H1 (cell line): ENCODE results near the gene APP. TPM values are rescaled to one million over a fixed set of nuclear protein-coding genes. Genes with fewer than 3 reads are reported as not detected.

Experiments used
- CTCF ChIA-PET: fragments of 300-600 bp; sonication (Branson Sonifier 250); formaldehyde crosslinking; loops from one replicate; lab custom pipeline; 2021; ENCODE audit not compliant: partially characterized antibody; lab: Charles Lee
- POLR2A ChIA-PET: fragments of 300-600 bp; sonication (Branson Sonifier 250); formaldehyde crosslinking; loops from one replicate; lab custom pipeline; 2021; ENCODE audit warnings: inconsistent platforms; ENCODE audit not compliant: partially characterized antibody; lab: Charles Lee
- DNase-seq, 2 experiments: peaks; one replicate each; pipeline versions ENCODE4 v3.0.0 to v3.0.0-alpha.2; 2010 to 2022; ENCODE audit warnings: low spot score in 2 of 2, low read depth in 1 of 2, mixed read lengths in 1 of 2
- FAIRE-seq: peaks from 2 replicates; lab custom pipeline; 2011; peaks lifted over from hg19 to GRCh38; lab: Jason Lieb, UNC
- H2AFZ ChIP-seq: 2 replicates; pipeline ENCODE4 v1.8.1; 2012; ENCODE audit warnings: low read length, inconsistent platforms
- H2AK5ac ChIP-seq: 2 replicates; pipeline ENCODE4 v1.6.1; 2013; ENCODE audit warnings: low read depth, low read length
- H2BK120ac ChIP-seq: replicated peaks from 2 replicates; pipeline ENCODE3; 2013; ENCODE audit warnings: low read depth, low read length, inconsistent platforms
- H2BK12ac ChIP-seq: 2 replicates; pipeline ENCODE4 v1.6.1; 2013; ENCODE audit warnings: low read depth, low read length
- H2BK15ac ChIP-seq: 2 replicates; pipeline ENCODE4 v1.6.1; 2013; ENCODE audit warnings: low read length
- H2BK20ac ChIP-seq: 2 replicates; pipeline ENCODE4 v1.6.1; 2013; ENCODE audit warnings: low read length
- H2BK5ac ChIP-seq: 2 replicates; pipeline ENCODE4 v1.6.1; 2013; ENCODE audit warnings: low read depth, low read length
- H3K14ac ChIP-seq: 2 replicates; pipeline ENCODE4 v1.6.1; 2013; ENCODE audit warnings: inconsistent platforms; ENCODE audit not compliant: insufficient read length
- H3K18ac ChIP-seq: 2 replicates; pipeline ENCODE4 v1.6.1; 2013; ENCODE audit warnings: low read length; ENCODE audit errors: extremely low read depth
- H3K23ac ChIP-seq: 2 replicates; pipeline ENCODE4 v1.6.1; 2013; ENCODE audit warnings: inconsistent platforms; ENCODE audit not compliant: insufficient read length
- H3K23me2 ChIP-seq: 2 replicates; pipeline ENCODE4 v1.6.1; 2013; ENCODE audit warnings: low read depth, low read length
- H3K27ac ChIP-seq: 2 replicates; pipeline ENCODE4 v1.6.1; 2011; ENCODE audit warnings: low read depth, low read length, inconsistent platforms
- H3K27me3 ChIP-seq, 4 experiments: replicated peaks in 1 of 4; 1 replicate in 1 of 4; 2 replicates in 3 of 4; pipeline versions ENCODE4 v1.6.1 to v1.8.1; 2011 to 2013; ENCODE audit warnings: low read length in 3 of 4, mild to moderate bottlenecking in 3 of 4, inconsistent platforms in 2 of 4, mixed read lengths in 2 of 4, moderate library complexity in 1 of 4; ENCODE audit not compliant: control insufficient read depth in 3 of 4, insufficient read depth in 3 of 4; ENCODE audit errors: extremely low read depth in 1 of 4
- H3K36me3 ChIP-seq, 4 experiments: 2 replicates each; pipeline versions ENCODE4 v1.6.1 to v1.8.1; 2011 to 2013; ENCODE audit warnings: mild to moderate bottlenecking in 4 of 4, low read length in 3 of 4, moderate library complexity in 2 of 4, control low read depth in 1 of 4, inconsistent platforms in 1 of 4; ENCODE audit not compliant: insufficient read depth in 4 of 4, control insufficient read depth in 2 of 4
- H3K4ac ChIP-seq: replicated peaks from 2 replicates; pipeline ENCODE3; 2013; ENCODE audit warnings: low read length, low read depth, mixed read lengths, inconsistent platforms; ENCODE audit not compliant: insufficient read length
- H3K4me1 ChIP-seq, 4 experiments: replicated peaks in 1 of 4; 1 replicate in 1 of 4; 2 replicates in 3 of 4; pipeline versions ENCODE4 v1.6.1 to v1.8.1; 2011 to 2013; ENCODE audit warnings: low read length in 3 of 4, inconsistent platforms in 2 of 4, mixed read lengths in 1 of 4; ENCODE audit not compliant: insufficient read depth in 4 of 4, control insufficient read depth in 3 of 4
- H3K4me2 ChIP-seq, 2 experiments: 2 replicates each; pipeline versions ENCODE4 v1.6.1 to v1.8.1; 2011 to 2013; ENCODE audit warnings: low read depth in 2 of 2, low read length in 2 of 2, control low read depth in 1 of 2, inconsistent platforms in 1 of 2, mild to moderate bottlenecking in 1 of 2; ENCODE audit not compliant: insufficient read depth in 1 of 2
- H3K4me3 ChIP-seq, 4 experiments: fragments of 200-600, 300-600 bp in 1 of 4; sonication (generic), shearing (Covaris generic), sonication (Bioruptor Twin) in 1 of 4; 2 replicates each; pipeline versions ENCODE4 v1.5.1 to v1.8.1; 2011 to 2016; ENCODE audit warnings: low read length in 4 of 4, low read depth in 3 of 4, control low read depth in 2 of 4, inconsistent platforms in 2 of 4, mild to moderate bottlenecking in 2 of 4, mixed read lengths in 1 of 4, moderate library complexity in 1 of 4; ENCODE audit not compliant: insufficient read depth in 2 of 4; ENCODE audit errors: extremely low read depth in 1 of 4
- H3K56ac ChIP-seq: replicated peaks from 2 replicates; pipeline ENCODE3; 2013; ENCODE audit warnings: low read depth, mild to moderate bottlenecking, mixed read lengths, low read length, inconsistent platforms; ENCODE audit not compliant: insufficient read length
- H3K79me1 ChIP-seq: 2 replicates; pipeline ENCODE4 v1.6.1; 2013; ENCODE audit warnings: low read depth, low read length, control low read depth
- H3K79me2 ChIP-seq, 2 experiments: 2 replicates each; pipeline versions ENCODE4 v1.6.1 to v1.8.1; 2012 to 2013; ENCODE audit warnings: low read length in 2 of 2, mild to moderate bottlenecking in 2 of 2, inconsistent platforms in 1 of 2; ENCODE audit not compliant: insufficient read depth in 2 of 2, control insufficient read depth in 1 of 2
- H3K9ac ChIP-seq, 4 experiments: replicated peaks in 1 of 4; 1 replicate in 1 of 4; 2 replicates in 3 of 4; pipeline versions ENCODE4 v1.6.1 to v1.8.1; 2011 to 2013; ENCODE audit warnings: low read depth in 3 of 4, low read length in 3 of 4, control low read depth in 2 of 4, mild to moderate bottlenecking in 2 of 4, moderate library complexity in 2 of 4, inconsistent platforms in 1 of 4; ENCODE audit errors: extremely low read depth in 1 of 4
- H3K9me3 ChIP-seq, 2 experiments: 2 replicates each; pipeline versions ENCODE4 v1.6.1 to v1.8.1; 2012 to 2013; ENCODE audit warnings: mild to moderate bottlenecking in 2 of 2, moderate library complexity in 2 of 2, control low read depth in 1 of 2, inconsistent platforms in 1 of 2, low read depth in 1 of 2, low read length in 1 of 2, mixed read lengths in 1 of 2; ENCODE audit not compliant: insufficient read depth in 2 of 2
- H4K20me1 ChIP-seq, 2 experiments: replicated peaks in 1 of 2; 2 replicates each; pipeline versions ENCODE3 to v1.8.1; 2011 to 2013; ENCODE audit warnings: inconsistent platforms in 2 of 2, low read length in 2 of 2, mild to moderate bottlenecking in 1 of 2; ENCODE audit not compliant: insufficient read depth in 2 of 2, control insufficient read depth in 1 of 2
- H4K5ac ChIP-seq: 2 replicates; pipeline ENCODE4 v1.6.1; 2013; ENCODE audit warnings: low read length, low read depth, mixed read lengths, inconsistent platforms; ENCODE audit not compliant: insufficient read length
- H4K8ac ChIP-seq: 2 replicates; pipeline ENCODE4 v1.8.0; 2013; ENCODE audit warnings: mild to moderate bottlenecking, moderate library complexity, low read length, inconsistent platforms; ENCODE audit not compliant: insufficient read depth; ENCODE audit errors: extremely low read depth
- H4K91ac ChIP-seq: replicated peaks from 2 replicates; pipeline ENCODE3; 2013; ENCODE audit warnings: low read length, mixed read lengths, inconsistent platforms; ENCODE audit not compliant: insufficient read length
- CHD1 ChIP-seq: IDR thresholded peaks from 2 replicates; pipeline ENCODE4 v1.6.1; 2012; ENCODE audit warnings: low read depth, low read length, improper control_type of control experiment
- EGR1 ChIP-seq: IDR thresholded peaks from 2 replicates; pipeline ENCODE4 v1.6.1; 2011; ENCODE audit warnings: low read depth, low read length, borderline replicate concordance
- JUN ChIP-seq: IDR thresholded peaks from 2 replicates; pipeline ENCODE4 v1.6.1; 2011; ENCODE audit warnings: low read depth, mild to moderate bottlenecking, improper control_type of control experiment, low read length
- POLR2AphosphoS5 ChIP-seq: IDR thresholded peaks from 2 replicates; pipeline ENCODE4 v1.6.1; 2011; ENCODE audit warnings: low read depth, low read length
- POU5F1 ChIP-seq: IDR thresholded peaks from 2 replicates; pipeline ENCODE4 v1.6.1; 2011; ENCODE audit warnings: low read depth, mild to moderate bottlenecking, low read length, moderate library complexity
- SIRT6 ChIP-seq: IDR thresholded peaks from one replicate; pipeline ENCODE4 v1.7.1; 2012; ENCODE audit warnings: low read length, inconsistent platforms
- USF2 ChIP-seq: IDR thresholded peaks from 2 replicates; pipeline ENCODE4 v1.6.1; 2011; ENCODE audit warnings: low read length, improper control_type of control experiment
- WGBS, 2 experiments: shearing (Covaris generic) in 1 of 2; methylation state at CpG; one replicate each; pipeline versions ENCODE4 v1.1.6 to v1.1.7; 2013 to 2015; ENCODE audit warnings: low lambda C conversion rate in 2 of 2, mixed read lengths in 2 of 2, inconsistent platforms in 1 of 2, low coverage in 1 of 2, missing lambda C conversion rate in 1 of 2; ENCODE audit not compliant: insufficient replicate concordance in 2 of 2, insufficient coverage in 1 of 2, insufficient read length in 1 of 2; ENCODE audit errors: extremely low coverage in 1 of 2, missing lambda C conversion rate in 1 of 2; 5-methylcytosine and 5-hydroxymethylcytosine counted together
- polyA plus RNA-seq, 7 experiments: library from polyadenylated mRNA; depleted of rRNA in 3 of 7; stranded (reverse) in 5 of 7; unstranded in 2 of 7; fragments of >200 nt in 5 of 7; fragments of 200-250 nt in 2 of 7; gene quantifications; 1 replicate in 5 of 7; 2 replicates in 1 of 7; 4 replicates in 1 of 7; pipeline versions ENCODE4 v1.2.1 to v1.2.3, GENCODE V29; 2011 to 2013; ENCODE audit warnings: missing spikeins in 2 of 7, mixed read lengths in 2 of 7
- total RNA-seq: library from RNA; stranded (reverse); fragmentation: NEBNext Ultra II Directional; extraction: Animal tissue kit (Norgen Biotek cat#: 25700); gene quantifications from 2 replicates; pipeline ENCODE4 v1.2.1, GENCODE V29; 2021

The APP gene
- total and polyA plus RNA-seq, 2 of the 8 experiments (the other 6 are each of a cell fraction or from before 2014, with no cell fraction given) = 375 to 551 TPM

DNA sequence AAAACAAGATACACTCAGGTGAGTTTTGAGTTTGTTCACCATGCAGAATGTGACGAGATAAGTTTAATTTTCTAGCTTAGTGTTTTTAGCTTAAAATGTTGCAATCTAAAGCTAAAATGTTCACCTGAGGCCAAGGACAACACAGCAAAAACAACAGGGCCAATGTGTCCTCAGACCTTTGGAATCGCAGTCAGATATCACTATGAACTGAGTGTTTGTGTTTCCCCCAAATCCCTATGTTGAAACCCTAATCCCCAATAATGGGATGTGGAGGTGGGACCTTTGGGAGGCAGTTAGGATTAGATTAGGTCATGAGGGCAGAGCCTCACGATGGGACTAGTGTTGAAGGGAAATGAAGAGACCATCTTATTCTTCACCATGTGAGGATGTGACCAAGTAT is 291.4 kb downstream of the APP start:
- no peak overlapping the region for H4K8ac ChIP-seq
- H3K23me2 ChIP-seq = no peaks in the 10 kb centered on the region
- H3K9ac ChIP-seq = no peak overlapping the region
- H2BK120ac ChIP-seq = no peak overlapping the region
- FAIRE-seq = peak; percentile 32
- no peak overlapping the region for H2BK15ac ChIP-seq
- H3K36me3 ChIP-seq = peaks cover 4 to 23% (median 13%) of the 10 kb centered on the region in 4 experiments; a peak in 7 of 8 replicates
- no peak for DNase-seq
- no peaks in the 10 kb centered on the region for H3K4me1 ChIP-seq
- H2BK5ac ChIP-seq = no peak overlapping the region
- WGBS, 2 experiments = 89% methylated on average over 3 of the region's 3 CpGs; no CpG with 5 or more reads in 1 of the 2 experiments
- CTCF ChIA-PET = interaction anchor here (0.8 kb wide), 1 partner anchor 14 kb away, joined by 3 read pairs; no protein-coding TSS in a partner anchor
- no peaks in the 10 kb centered on the region for H3K27me3 ChIP-seq
- TF ChIP-seq JUN (no peak), EGR1 (no peak), POU5F1 (no peak), USF2 (no peak), POLR2AphosphoS5 (no peak; the same call in 1 of the 2 replicates), CHD1 (no peak), SIRT6 (no peak)
- no peak overlapping the region for H3K56ac ChIP-seq
- POLR2A ChIA-PET = no interaction called here
- no peak overlapping the region for H3K27ac ChIP-seq
- no peak overlapping the region for H4K91ac ChIP-seq
- no peak overlapping the region for H2BK20ac ChIP-seq
- H3K79me2 ChIP-seq = no peaks in the 10 kb centered on the region
- no peaks in the 10 kb centered on the region for H4K20me1 ChIP-seq
- no peaks in the 10 kb centered on the region for H3K9me3 ChIP-seq
- H2AFZ ChIP-seq = no peak overlapping the region
- no peak overlapping the region for H3K18ac ChIP-seq
- H2BK12ac ChIP-seq = no peak overlapping the region
- no peak overlapping the region for H3K14ac ChIP-seq
- no peak overlapping the region for H3K23ac ChIP-seq
- no peak overlapping the region for H3K4ac ChIP-seq
- no peaks in the 10 kb centered on the region for H3K79me1 ChIP-seq
- no peak overlapping the region for H3K4me3 ChIP-seq
- no peak overlapping the region for H2AK5ac ChIP-seq
- no peak overlapping the region for H3K4me2 ChIP-seq
- no peak overlapping the region for H4K5ac ChIP-seq
